ENCODE data around the gene SORCS3.

DNA sequence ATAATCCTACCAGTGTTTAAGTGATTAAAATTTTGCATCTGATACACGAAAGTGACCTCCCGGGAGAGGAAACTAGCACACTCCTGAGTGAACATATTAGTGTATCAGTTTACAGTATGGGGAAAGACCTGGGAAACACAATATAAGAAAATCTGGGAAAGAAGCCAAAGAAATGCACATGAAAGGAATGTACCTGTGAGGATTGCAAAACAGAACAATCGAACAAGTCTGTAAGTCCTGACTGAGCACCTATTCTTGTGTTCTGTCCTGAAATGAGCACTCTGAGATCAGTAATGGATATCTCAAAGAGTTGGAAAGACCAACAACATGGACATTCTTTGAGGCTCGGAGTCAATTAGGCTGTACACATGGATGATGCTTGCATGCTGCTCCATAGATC, 554.7 kb downstream of the SORCS3 start:
- TF ChIP-seq, protein P1, sequence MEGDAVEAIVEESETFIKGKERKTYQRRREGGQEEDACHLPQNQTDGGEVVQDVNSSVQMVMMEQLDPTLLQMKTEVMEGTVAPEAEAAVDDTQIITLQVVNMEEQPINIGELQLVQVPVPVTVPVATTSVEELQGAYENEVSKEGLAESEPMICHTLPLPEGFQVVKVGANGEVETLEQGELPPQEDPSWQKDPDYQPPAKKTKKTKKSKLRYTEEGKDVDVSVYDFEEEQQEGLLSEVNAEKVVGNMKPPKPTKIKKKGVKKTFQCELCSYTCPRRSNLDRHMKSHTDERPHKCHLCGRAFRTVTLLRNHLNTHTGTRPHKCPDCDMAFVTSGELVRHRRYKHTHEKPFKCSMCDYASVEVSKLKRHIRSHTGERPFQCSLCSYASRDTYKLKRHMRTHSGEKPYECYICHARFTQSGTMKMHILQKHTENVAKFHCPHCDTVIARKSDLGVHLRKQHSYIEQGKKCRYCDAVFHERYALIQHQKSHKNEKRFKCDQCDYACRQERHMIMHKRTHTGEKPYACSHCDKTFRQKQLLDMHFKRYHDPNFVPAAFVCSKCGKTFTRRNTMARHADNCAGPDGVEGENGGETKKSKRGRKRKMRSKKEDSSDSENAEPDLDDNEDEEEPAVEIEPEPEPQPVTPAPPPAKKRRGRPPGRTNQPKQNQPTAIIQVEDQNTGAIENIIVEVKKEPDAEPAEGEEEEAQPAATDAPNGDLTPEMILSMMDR (IDR thresholded peaks at IDR 0.05; ENCODE audit: poor library complexity, severe bottlenecking): no peak
- no peak for TF ChIP-seq POLR2AphosphoS5 (IDR thresholded peaks at IDR 0.05)
- TF ChIP-seq EP300 (conservative IDR thresholded peaks at IDR 0.05; ENCODE audit: poor library complexity, severe bottlenecking): no peak
- no peak for TF ChIP-seq RAD21 (conservative IDR thresholded peaks at IDR 0.05)
- no peak for TF ChIP-seq EZH2 (IDR thresholded peaks at IDR 0.05; ENCODE audit: borderline replicate concordance, insufficient read depth, low read length, poor library complexity, severe bottlenecking)
- TF ChIP-seq SMC3 (conservative IDR thresholded peaks at IDR 0.05; ENCODE audit: poor library complexity): no peak
- TF ChIP-seq, protein P2, sequence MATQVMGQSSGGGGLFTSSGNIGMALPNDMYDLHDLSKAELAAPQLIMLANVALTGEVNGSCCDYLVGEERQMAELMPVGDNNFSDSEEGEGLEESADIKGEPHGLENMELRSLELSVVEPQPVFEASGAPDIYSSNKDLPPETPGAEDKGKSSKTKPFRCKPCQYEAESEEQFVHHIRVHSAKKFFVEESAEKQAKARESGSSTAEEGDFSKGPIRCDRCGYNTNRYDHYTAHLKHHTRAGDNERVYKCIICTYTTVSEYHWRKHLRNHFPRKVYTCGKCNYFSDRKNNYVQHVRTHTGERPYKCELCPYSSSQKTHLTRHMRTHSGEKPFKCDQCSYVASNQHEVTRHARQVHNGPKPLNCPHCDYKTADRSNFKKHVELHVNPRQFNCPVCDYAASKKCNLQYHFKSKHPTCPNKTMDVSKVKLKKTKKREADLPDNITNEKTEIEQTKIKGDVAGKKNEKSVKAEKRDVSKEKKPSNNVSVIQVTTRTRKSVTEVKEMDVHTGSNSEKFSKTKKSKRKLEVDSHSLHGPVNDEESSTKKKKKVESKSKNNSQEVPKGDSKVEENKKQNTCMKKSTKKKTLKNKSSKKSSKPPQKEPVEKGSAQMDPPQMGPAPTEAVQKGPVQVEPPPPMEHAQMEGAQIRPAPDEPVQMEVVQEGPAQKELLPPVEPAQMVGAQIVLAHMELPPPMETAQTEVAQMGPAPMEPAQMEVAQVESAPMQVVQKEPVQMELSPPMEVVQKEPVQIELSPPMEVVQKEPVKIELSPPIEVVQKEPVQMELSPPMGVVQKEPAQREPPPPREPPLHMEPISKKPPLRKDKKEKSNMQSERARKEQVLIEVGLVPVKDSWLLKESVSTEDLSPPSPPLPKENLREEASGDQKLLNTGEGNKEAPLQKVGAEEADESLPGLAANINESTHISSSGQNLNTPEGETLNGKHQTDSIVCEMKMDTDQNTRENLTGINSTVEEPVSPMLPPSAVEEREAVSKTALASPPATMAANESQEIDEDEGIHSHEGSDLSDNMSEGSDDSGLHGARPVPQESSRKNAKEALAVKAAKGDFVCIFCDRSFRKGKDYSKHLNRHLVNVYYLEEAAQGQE (IDR thresholded peaks at IDR 0.05; ENCODE audit: borderline replicate concordance): no peak
